Measurements from ENCODE around the gene RGS17.
A peak's percentile ranks its signal among the peaks of the same experiment; 100 is the strongest.

RGS17 gene

DNA sequence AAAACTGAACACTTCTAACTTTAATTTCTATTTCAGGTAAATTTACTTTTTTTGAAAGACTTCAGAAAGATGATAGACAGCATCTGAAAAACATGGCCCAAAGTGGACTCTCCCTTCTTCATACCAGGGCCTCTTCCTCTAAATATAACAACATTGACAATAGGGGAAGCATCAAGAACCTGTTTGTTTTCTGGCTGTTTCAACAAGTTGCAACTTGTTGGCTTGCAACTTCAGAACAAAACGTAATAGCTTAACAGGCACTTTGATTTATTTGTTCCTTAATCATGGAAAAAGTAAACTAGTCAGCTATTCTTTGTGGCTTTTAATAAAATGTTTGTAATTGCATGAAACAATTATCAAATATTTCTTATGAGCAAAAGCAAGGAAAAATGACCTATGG is 34.3 kb downstream of the RGS17 start:
- no peak overlapping the region for H3K4me3 ChIP-seq (replicated peaks; ENCODE audit: insufficient read depth, low read length)
- TF ChIP-seq, protein P1, sequence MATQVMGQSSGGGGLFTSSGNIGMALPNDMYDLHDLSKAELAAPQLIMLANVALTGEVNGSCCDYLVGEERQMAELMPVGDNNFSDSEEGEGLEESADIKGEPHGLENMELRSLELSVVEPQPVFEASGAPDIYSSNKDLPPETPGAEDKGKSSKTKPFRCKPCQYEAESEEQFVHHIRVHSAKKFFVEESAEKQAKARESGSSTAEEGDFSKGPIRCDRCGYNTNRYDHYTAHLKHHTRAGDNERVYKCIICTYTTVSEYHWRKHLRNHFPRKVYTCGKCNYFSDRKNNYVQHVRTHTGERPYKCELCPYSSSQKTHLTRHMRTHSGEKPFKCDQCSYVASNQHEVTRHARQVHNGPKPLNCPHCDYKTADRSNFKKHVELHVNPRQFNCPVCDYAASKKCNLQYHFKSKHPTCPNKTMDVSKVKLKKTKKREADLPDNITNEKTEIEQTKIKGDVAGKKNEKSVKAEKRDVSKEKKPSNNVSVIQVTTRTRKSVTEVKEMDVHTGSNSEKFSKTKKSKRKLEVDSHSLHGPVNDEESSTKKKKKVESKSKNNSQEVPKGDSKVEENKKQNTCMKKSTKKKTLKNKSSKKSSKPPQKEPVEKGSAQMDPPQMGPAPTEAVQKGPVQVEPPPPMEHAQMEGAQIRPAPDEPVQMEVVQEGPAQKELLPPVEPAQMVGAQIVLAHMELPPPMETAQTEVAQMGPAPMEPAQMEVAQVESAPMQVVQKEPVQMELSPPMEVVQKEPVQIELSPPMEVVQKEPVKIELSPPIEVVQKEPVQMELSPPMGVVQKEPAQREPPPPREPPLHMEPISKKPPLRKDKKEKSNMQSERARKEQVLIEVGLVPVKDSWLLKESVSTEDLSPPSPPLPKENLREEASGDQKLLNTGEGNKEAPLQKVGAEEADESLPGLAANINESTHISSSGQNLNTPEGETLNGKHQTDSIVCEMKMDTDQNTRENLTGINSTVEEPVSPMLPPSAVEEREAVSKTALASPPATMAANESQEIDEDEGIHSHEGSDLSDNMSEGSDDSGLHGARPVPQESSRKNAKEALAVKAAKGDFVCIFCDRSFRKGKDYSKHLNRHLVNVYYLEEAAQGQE (IDR thresholded peaks at IDR 0.05; ENCODE audit: insufficient replicate concordance, low read depth), result no peak
- TF ChIP-seq SPI1 (IDR thresholded peaks at IDR 0.05; ENCODE audit: borderline replicate concordance, low read depth) (no peak), POLR2AphosphoS5 (IDR thresholded peaks at IDR 0.05; ENCODE audit: low read depth) (no peak), GABPA (IDR thresholded peaks at IDR 0.05; ENCODE audit: low read depth) (no peak)
- TF ChIP-seq, protein P2, sequence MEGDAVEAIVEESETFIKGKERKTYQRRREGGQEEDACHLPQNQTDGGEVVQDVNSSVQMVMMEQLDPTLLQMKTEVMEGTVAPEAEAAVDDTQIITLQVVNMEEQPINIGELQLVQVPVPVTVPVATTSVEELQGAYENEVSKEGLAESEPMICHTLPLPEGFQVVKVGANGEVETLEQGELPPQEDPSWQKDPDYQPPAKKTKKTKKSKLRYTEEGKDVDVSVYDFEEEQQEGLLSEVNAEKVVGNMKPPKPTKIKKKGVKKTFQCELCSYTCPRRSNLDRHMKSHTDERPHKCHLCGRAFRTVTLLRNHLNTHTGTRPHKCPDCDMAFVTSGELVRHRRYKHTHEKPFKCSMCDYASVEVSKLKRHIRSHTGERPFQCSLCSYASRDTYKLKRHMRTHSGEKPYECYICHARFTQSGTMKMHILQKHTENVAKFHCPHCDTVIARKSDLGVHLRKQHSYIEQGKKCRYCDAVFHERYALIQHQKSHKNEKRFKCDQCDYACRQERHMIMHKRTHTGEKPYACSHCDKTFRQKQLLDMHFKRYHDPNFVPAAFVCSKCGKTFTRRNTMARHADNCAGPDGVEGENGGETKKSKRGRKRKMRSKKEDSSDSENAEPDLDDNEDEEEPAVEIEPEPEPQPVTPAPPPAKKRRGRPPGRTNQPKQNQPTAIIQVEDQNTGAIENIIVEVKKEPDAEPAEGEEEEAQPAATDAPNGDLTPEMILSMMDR (IDR thresholded peaks at IDR 0.05; ENCODE audit: insufficient read depth, low read length), result no peak

DNA sequence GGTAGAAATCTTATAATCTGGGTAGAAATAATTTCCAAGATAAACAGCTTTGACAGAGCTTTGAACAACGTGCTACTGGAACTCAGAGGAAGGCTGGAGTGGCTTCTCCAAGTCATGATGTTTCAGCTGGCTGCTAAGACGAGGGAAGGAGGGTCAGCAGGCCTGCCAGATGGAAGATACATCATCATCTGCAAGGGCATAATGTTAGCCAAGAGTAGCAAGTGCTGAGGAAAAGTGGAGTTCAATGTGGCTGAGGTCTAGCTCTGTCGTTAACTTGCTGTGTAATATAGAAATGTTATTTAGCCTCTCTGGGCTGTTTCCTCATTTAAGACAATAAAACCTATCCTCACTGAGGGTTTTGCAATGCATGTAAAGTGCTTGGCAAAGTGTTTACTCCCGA is 35.1 kb downstream of the RGS17 start:
- no peak overlapping the region for H3K4me3 ChIP-seq (replicated peaks; ENCODE audit: insufficient read depth, low read length)
- TF ChIP-seq, protein P2 (IDR thresholded peaks at IDR 0.05; ENCODE audit: insufficient read depth, low read length), result no peak
- no peak for TF ChIP-seq POLR2AphosphoS5 (IDR thresholded peaks at IDR 0.05; ENCODE audit: low read depth)
- TF ChIP-seq GABPA (IDR thresholded peaks at IDR 0.05; ENCODE audit: low read depth), result no peak
- TF ChIP-seq, protein P1 (IDR thresholded peaks at IDR 0.05; ENCODE audit: insufficient replicate concordance, low read depth), result no peak
- no peak for TF ChIP-seq SPI1 (IDR thresholded peaks at IDR 0.05; ENCODE audit: borderline replicate concordance, low read depth)
- no peaks in the 10 kb centered on the region for H3K27me3 ChIP-seq (ENCODE audit: insufficient read depth, poor library complexity, severe bottlenecking)
- H3K27ac ChIP-seq (replicated peaks), result no peak overlapping the region
- no peak for DNase-seq (ENCODE audit: low read depth in 1 of 2, low spot score in 1 of 2)

More for the DNA sequence above, 34.3 kb downstream of the RGS17 start:
- Histone ChIP-seq H3K27me3 (ENCODE audit: insufficient read depth, poor library complexity, severe bottlenecking) (no peaks in the 10 kb centered on the region), H3K27ac (replicated peaks) (no peak overlapping the region)
- no peak for DNase-seq (ENCODE audit: low read depth in 1 of 2, low spot score in 1 of 2)

DNA sequence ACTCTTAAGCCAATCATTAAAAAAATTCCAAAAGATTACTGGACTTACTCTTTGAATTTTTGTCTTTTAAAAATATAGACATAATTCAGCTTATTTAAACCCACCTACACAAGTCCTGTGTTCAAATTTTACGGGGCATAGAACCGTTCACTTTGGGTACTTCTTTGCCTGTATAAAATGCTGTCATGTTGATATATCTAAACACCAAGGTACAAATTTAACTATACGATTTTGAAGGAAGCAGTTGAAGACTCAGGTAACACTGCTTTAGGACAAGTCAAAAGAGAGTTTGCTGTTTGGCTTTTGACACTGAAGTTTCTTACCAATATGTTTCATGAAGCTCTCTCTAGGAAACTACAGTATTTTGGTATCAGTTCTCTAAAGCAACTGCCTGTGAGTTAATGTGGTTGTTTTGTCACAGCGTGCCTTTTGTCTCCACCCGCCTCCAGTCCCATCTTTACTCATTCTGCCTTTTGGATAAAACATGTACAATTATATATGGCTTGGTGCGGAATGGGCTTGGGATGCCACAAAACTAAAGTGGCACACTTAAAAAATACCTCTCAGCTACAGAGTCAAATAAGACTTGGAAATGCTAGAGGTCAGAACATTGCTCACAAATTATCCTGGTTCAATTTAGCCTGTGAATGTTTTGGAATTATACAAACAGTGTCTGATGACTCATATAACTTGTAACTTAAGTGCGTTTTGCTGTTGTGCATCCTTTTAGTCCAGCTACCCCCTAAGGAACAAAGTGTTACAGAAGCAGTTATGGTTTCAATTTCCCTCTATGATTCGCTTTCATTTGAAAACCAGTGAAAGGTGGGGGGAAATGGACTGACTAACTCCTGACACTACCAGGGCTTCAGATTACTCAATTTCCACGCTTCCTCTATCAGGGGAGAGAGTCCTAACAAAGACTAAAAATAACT is 38.7 kb downstream of the RGS17 start:
- Histone ChIP-seq H3K27ac (replicated peaks) (no peak overlapping the region), H3K4me3 (replicated peaks; ENCODE audit: insufficient read depth, low read length) (no peak overlapping the region), H3K27me3 (ENCODE audit: insufficient read depth, poor library complexity, severe bottlenecking) (no peaks in the 10 kb centered on the region)
- DNase-seq (ENCODE audit: low read depth in 1 of 2, low spot score in 1 of 2), result peak in 1 of 2 experiments; percentile 56
- TF ChIP-seq GABPA (IDR thresholded peaks at IDR 0.05; ENCODE audit: low read depth) (no peak), SPI1 (IDR thresholded peaks at IDR 0.05; ENCODE audit: borderline replicate concordance, low read depth) (no peak), POLR2AphosphoS5 (IDR thresholded peaks at IDR 0.05; ENCODE audit: low read depth) (no peak)
- TF ChIP-seq, protein P2 (IDR thresholded peaks at IDR 0.05; ENCODE audit: insufficient read depth, low read length), result no peak
- TF ChIP-seq, protein P1 (IDR thresholded peaks at IDR 0.05; ENCODE audit: insufficient replicate concordance, low read depth), result no peak

All from HL-60 (cell line).